Neural crest cell (in vitro differentiated cells): Measurements from ENCODE around the gene KCNA2. TPM values are rescaled to one million over a fixed set of nuclear protein-coding genes. Genes with fewer than 3 reads are reported as not detected.

Experiments
- DNase-seq: peaks from one replicate; pipeline ENCODE4 v3.0.0; 2021; ENCODE audit warnings: low read depth, mixed read lengths, low spot score
- H3K27ac Mint-ChIP-seq: one replicate; pipeline ENCODE4 v1.8.0; 2021; ENCODE audit warnings: mild to moderate bottlenecking, mixed read lengths; ENCODE audit not compliant: unreplicated experiment
- H3K27me3 Mint-ChIP-seq: 2 replicates; pipeline ENCODE4 v1.8.0; 2021; ENCODE audit warnings: low read depth, mild to moderate bottlenecking, mixed read lengths
- H3K36me3 Mint-ChIP-seq: 2 replicates; pipeline ENCODE4 v1.8.0; 2021; ENCODE audit warnings: low read depth, mild to moderate bottlenecking, mixed read lengths
- H3K4me1 Mint-ChIP-seq: 2 replicates; pipeline ENCODE4 v1.8.0; 2021; ENCODE audit warnings: mixed read lengths
- H3K4me3 Mint-ChIP-seq: one replicate; pipeline ENCODE4 v1.8.0; 2021; ENCODE audit warnings: mild to moderate bottlenecking, mixed read lengths
- H3K9me3 Mint-ChIP-seq: 2 replicates; pipeline ENCODE4 v1.8.0; 2021; ENCODE audit warnings: mixed read lengths
- total RNA-seq: library from RNA; stranded (reverse); gene quantifications from 2 replicates; pipeline ENCODE4 v1.2.1, GENCODE V29; 2021
- TF ChIP-seq, protein P1 (sequence below): fragments of 200-600 bp; sonication (generic); conservative IDR thresholded peaks from 2 replicates; pipeline ENCODE4 v1.5.0; 2021; ENCODE audit warnings: antibody characterized with exemption, mild to moderate bottlenecking

The KCNA2 gene
- total RNA-seq, 1 donor from 2014 or later: 2.5 TPM

GRCh38 chr1:110565565-110565964 lies 40.6 kb downstream of the KCNA2 start:
- no peak for DNase-seq
- peak overlapping the region; percentile 60 for H3K4me3 Mint-ChIP-seq
- peak overlapping the region; percentile 90 for H3K27ac Mint-ChIP-seq
- TF ChIP-seq, protein P1, sequence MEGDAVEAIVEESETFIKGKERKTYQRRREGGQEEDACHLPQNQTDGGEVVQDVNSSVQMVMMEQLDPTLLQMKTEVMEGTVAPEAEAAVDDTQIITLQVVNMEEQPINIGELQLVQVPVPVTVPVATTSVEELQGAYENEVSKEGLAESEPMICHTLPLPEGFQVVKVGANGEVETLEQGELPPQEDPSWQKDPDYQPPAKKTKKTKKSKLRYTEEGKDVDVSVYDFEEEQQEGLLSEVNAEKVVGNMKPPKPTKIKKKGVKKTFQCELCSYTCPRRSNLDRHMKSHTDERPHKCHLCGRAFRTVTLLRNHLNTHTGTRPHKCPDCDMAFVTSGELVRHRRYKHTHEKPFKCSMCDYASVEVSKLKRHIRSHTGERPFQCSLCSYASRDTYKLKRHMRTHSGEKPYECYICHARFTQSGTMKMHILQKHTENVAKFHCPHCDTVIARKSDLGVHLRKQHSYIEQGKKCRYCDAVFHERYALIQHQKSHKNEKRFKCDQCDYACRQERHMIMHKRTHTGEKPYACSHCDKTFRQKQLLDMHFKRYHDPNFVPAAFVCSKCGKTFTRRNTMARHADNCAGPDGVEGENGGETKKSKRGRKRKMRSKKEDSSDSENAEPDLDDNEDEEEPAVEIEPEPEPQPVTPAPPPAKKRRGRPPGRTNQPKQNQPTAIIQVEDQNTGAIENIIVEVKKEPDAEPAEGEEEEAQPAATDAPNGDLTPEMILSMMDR: no peak
- H3K36me3 Mint-ChIP-seq: no peaks in the 10 kb centered on the region
- peaks cover 26% of the 10 kb centered on the region for H3K4me1 Mint-ChIP-seq
- H3K27me3 Mint-ChIP-seq: peaks cover 5% of the 10 kb centered on the region
- peaks cover 4% of the 10 kb centered on the region for H3K9me3 Mint-ChIP-seq

DNA sequence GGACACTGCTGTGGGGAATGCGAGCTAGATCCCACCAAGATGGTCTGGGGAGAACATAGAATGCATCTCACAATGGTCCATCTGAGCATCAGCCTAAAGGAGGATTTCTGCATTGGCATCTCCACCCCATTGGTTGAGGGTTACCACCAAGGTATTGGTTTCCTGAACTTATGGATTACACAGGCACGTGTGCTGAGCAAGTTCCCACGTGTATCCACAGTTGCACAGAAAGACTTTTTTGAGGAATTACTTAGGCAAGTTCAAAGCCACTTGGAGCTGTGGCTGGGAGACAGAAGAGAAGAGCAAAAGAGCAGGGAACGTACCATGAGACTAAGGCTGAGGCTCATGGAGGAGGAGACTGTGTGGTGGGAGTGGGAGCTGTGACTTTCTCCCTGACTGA lies 43.1 kb downstream of the KCNA2 start:
- Mint-ChIP-seq H3K27ac (no peak overlapping the region), H3K9me3 (peaks cover 4% of the 10 kb centered on the region), H3K4me3 (no peak overlapping the region), H3K27me3 (peaks cover 8% of the 10 kb centered on the region), H3K4me1 (peaks cover 26% of the 10 kb centered on the region), H3K36me3 (no peaks in the 10 kb centered on the region)
- TF ChIP-seq, protein P1: no peak
- DNase-seq: no peak

GRCh38 chr1:110561596-110561995 lies 44.6 kb downstream of the KCNA2 start:
- no peak overlapping the region for H3K27ac Mint-ChIP-seq
- H3K4me3 Mint-ChIP-seq: no peak overlapping the region
- no peaks in the 10 kb centered on the region for H3K36me3 Mint-ChIP-seq
- peaks cover 16% of the 10 kb centered on the region for H3K27me3 Mint-ChIP-seq
- TF ChIP-seq, protein P1: no peak
- H3K9me3 Mint-ChIP-seq: peaks cover 4% of the 10 kb centered on the region
- H3K4me1 Mint-ChIP-seq: peaks cover 29% of the 10 kb centered on the region
- no peak for DNase-seq

DNA sequence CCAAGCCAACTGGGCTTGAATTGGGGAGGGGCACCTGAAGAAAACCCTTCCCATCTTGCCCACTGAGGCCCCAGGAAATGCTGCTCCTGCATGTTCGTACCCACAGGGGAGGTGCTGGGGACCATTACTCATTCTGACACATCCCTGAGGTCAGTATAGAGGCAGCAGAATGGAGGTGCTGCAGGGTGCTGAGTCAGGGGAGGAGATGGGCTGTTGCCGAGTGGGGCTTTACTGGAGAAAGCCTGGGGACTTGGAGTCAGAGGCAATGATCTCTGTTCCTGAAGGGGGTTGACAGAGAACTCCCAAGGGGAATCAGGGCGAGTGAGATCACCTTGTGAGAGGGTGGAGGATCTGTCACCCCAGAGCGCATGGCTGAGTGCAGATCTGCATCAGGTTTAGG lies 47.0 kb downstream of the KCNA2 start:
- H3K27ac Mint-ChIP-seq: no peak overlapping the region
- H3K4me3 Mint-ChIP-seq: no peak overlapping the region
- H3K36me3 Mint-ChIP-seq: no peaks in the 10 kb centered on the region
- peaks cover 21% of the 10 kb centered on the region for H3K4me1 Mint-ChIP-seq
- no peaks in the 10 kb centered on the region for H3K9me3 Mint-ChIP-seq
- TF ChIP-seq, protein P1: no peak
- no peak for DNase-seq
- peaks cover 32% of the 10 kb centered on the region for H3K27me3 Mint-ChIP-seq

DNA sequence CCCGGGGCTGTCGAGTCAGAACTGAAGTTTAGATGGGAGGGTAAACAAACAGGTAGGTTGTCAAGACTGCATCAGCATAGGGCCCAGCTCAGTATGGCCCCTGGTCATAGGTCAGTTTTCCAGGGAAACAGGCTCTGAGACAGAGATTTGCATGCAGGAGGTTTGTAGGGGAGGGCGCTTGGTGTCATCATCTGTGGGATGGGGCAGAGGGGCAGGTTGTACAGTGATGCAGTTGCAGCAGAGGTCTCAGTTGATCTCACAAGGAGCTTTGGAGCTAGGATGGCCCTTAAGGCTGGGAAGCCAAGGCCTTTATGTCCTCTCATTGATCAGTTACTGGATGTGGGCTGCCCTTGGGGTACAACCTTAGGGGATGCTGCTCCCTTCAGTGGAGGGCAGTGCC lies 48.7 kb downstream of the KCNA2 start:
- TF ChIP-seq, protein P1: no peak
- H3K27ac Mint-ChIP-seq: no peak overlapping the region
- no peaks in the 10 kb centered on the region for H3K9me3 Mint-ChIP-seq
- peaks cover 19% of the 10 kb centered on the region for H3K4me1 Mint-ChIP-seq
- no peak overlapping the region for H3K4me3 Mint-ChIP-seq
- H3K36me3 Mint-ChIP-seq: no peaks in the 10 kb centered on the region
- peaks cover 44% of the 10 kb centered on the region for H3K27me3 Mint-ChIP-seq
- no peak for DNase-seq

DNA sequence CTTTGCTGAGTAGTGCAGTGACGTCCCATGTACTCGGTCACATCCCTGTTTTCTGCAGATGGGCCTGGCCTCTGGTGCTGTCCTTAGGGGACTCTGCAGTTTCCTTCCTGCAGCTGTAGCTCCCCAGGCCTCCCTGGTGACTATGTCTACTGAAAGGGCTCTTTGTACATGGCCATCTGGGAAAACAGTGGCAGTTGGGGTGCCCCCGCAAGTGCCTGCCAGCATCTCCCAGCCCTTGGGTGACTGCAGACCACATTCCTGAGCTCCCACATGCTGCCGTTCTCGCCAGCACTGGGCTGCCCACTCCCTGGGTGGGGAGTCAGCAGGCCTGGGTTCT lies 49.7 kb downstream of the KCNA2 start:
- no peaks in the 10 kb centered on the region for H3K36me3 Mint-ChIP-seq
- DNase-seq: no peak
- peaks cover 19% of the 10 kb centered on the region for H3K4me1 Mint-ChIP-seq
- H3K9me3 Mint-ChIP-seq: no peaks in the 10 kb centered on the region
- no peak overlapping the region for H3K27ac Mint-ChIP-seq
- peaks cover 55% of the 10 kb centered on the region for H3K27me3 Mint-ChIP-seq
- H3K4me3 Mint-ChIP-seq: peak overlapping the region; percentile 56
- TF ChIP-seq, protein P1: no peak
